DND-41 (cell line): Measurements from ENCODE around the gene GDI2.

Experiments
- CTCF ChIP-seq: IDR thresholded peaks from 2 replicates; pipeline ENCODE4 v1.5.1; 2012; ENCODE audit warnings: borderline replicate concordance, low read length, moderate library complexity, mild to moderate bottlenecking; ENCODE audit not compliant: poor library complexity, severe bottlenecking; ENCODE audit errors: extremely low read depth
- EZH2 ChIP-seq: IDR thresholded peaks from 3 replicates; pipeline ENCODE4 v1.6.1; 2012; ENCODE audit warnings: borderline replicate concordance, low read depth, mild to moderate bottlenecking, moderate library complexity, low read length, inconsistent platforms; ENCODE audit not compliant: severe bottlenecking

GRCh38 chr10:5742116-5742515 lies 71.1 kb downstream of the GDI2 start:
- TF ChIP-seq CTCF (no peak), EZH2 (no peak)
